Transverse colon (tissue), 4 donors: ENCODE measurements around the gene ARMC3. TPM values are rescaled to one million over a fixed set of nuclear protein-coding genes. Genes with fewer than 3 reads are reported as not detected.

Experiments
- DNase-seq: peaks from one replicate; pipeline ENCODE4 v3.0.0-alpha.2; 2019
- H3K27ac ChIP-seq, 4 donors: fragments of 200-600 bp; sonication (generic); 2 replicates each; pipeline ENCODE4 v1.5.1; 2016 to 2018; ENCODE audit warnings: inconsistent platforms in 4 of 4
- H3K27me3 ChIP-seq: fragments of 200-600 bp; sonication (generic); 2 replicates; pipeline ENCODE4 v1.5.1; 2017; ENCODE audit warnings: inconsistent platforms
- H3K36me3 ChIP-seq, 4 donors: fragments of 200-600 bp; sonication (generic); 2 replicates each; pipeline ENCODE4 v1.5.1; 2017 to 2019; ENCODE audit warnings: inconsistent platforms in 4 of 4
- H3K4me1 ChIP-seq, 4 donors: fragments of 200-600 bp; sonication (generic); 2 replicates each; pipeline ENCODE4 v1.5.1; 2017 to 2020; ENCODE audit warnings: inconsistent platforms in 4 of 4
- H3K4me3 ChIP-seq, 4 donors: fragments of 200-600 bp; sonication (generic); 1 replicate in 1 of 4; 2 replicates in 3 of 4; pipeline versions ENCODE4 v1.5.1 to v1.6.1; 2017 to 2019; ENCODE audit warnings: inconsistent platforms in 4 of 4
- H3K9me3 ChIP-seq, 2 donors: fragments of 200-600 bp; sonication (generic); 2 replicates each; pipeline ENCODE4 v1.5.1; 2017 to 2019; ENCODE audit warnings: inconsistent platforms in 2 of 2
- EP300 ChIP-seq: sonication (generic); formaldehyde crosslinking; IDR thresholded peaks from one replicate; pipeline ENCODE4 v1.6.1; 2017; ENCODE audit warnings: antibody characterized with exemption, low read depth
- POLR2A ChIP-seq: fragments of 450-650 bp; IDR thresholded peaks from one replicate; pipeline ENCODE4 v1.6.1; 2016; ENCODE audit warnings: antibody characterized with exemption, mild to moderate bottlenecking, moderate library complexity
- POLR2AphosphoS5 ChIP-seq, 3 donors: sonication (generic); formaldehyde crosslinking; IDR thresholded peaks; one replicate each; pipeline ENCODE4 v1.6.1; 2016; ENCODE audit warnings: antibody characterized with exemption in 3 of 3
- WGBS, 2 donors: methylation state at CpG; one replicate each; pipeline ENCODE4 v1.1.5; 2018; ENCODE audit warnings: low coverage in 1 of 2; 5-methylcytosine and 5-hydroxymethylcytosine counted together
- in situ Hi-C, 4 donors: fragments of 200-750 bp; cut with MboI; loops; one replicate each; pipeline versions ENCODE4 v1.15.0 to v1.15.1; 2017; ENCODE audit warnings: low sequenced_read_pairs in 3 of 4, low pct_ligation_motif_present in 1 of 4, low pct_unique_long_range_greater_than_20kb in 1 of 4
- intact Hi-C: fragments of 100-400 bp; cut with DNase I; formaldehyde crosslinking; loops from one replicate; pipeline ENCODE4 v1.15.1; 2023; ENCODE audit warnings: low total_unique reads
- total RNA-seq, 4 donors: library from RNA; depleted of rRNA; stranded (reverse); fragments of >200 nt; gene quantifications; one replicate each; pipeline ENCODE4 v1.1.0, GENCODE V29; 2016
- TF ChIP-seq, protein P1 (sequence below), 5 experiments: fragments of 200-600 bp in 3 of 5; fragments of 450-650 bp in 2 of 5; sonication (generic) in 3 of 5; IDR thresholded peaks; 1 replicate in 2 of 5; 2 replicates in 3 of 5; pipeline ENCODE4 v1.5.1; 2016 to 2017; ENCODE audit warnings: antibody characterized with exemption in 5 of 5, inconsistent platforms in 3 of 5, mild to moderate bottlenecking in 2 of 5, moderate library complexity in 1 of 5

ARMC3 gene
- total RNA-seq, 4 donors from 2014 or later: not detected

DNA sequence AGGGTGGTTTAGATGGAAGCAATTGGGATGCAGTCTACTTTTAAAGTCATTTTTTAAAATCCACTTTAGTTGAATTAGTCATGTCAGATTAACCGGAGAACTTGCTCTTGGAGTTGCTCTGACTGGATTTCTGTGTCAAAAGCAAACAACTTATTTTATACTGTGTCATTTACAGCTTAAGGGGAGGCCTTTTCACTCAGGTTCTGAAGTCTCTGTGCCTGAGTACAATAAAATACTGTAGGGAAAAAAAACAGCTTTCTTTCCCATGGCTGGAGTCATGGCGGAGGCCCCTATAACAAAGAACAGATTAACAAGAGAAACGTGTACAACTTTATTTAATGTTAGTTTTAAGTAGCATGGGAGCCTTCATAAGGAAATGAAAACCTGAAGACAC, 128.3 kb downstream of the ARMC3 start:
- no peak overlapping the region for H3K27ac ChIP-seq
- no peaks in the 10 kb centered on the region for H3K4me1 ChIP-seq
- no peaks in the 10 kb centered on the region for H3K9me3 ChIP-seq
- no peak overlapping the region for H3K4me3 ChIP-seq
- intact Hi-C loops (no loop called here), in situ Hi-C loops (no loop called here)
- TF ChIP-seq EP300: no peak
- no peak for TF ChIP-seq POLR2A
- TF ChIP-seq, protein P1, sequence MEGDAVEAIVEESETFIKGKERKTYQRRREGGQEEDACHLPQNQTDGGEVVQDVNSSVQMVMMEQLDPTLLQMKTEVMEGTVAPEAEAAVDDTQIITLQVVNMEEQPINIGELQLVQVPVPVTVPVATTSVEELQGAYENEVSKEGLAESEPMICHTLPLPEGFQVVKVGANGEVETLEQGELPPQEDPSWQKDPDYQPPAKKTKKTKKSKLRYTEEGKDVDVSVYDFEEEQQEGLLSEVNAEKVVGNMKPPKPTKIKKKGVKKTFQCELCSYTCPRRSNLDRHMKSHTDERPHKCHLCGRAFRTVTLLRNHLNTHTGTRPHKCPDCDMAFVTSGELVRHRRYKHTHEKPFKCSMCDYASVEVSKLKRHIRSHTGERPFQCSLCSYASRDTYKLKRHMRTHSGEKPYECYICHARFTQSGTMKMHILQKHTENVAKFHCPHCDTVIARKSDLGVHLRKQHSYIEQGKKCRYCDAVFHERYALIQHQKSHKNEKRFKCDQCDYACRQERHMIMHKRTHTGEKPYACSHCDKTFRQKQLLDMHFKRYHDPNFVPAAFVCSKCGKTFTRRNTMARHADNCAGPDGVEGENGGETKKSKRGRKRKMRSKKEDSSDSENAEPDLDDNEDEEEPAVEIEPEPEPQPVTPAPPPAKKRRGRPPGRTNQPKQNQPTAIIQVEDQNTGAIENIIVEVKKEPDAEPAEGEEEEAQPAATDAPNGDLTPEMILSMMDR (IDR thresholded peaks at IDR 0.05): no peak
- TF ChIP-seq POLR2AphosphoS5 (IDR thresholded peaks at IDR 0.05): no peak
- no peaks in the 10 kb centered on the region for H3K27me3 ChIP-seq
- H3K36me3 ChIP-seq: no peaks in the 10 kb centered on the region
- WGBS, 2 donors: 44 to 58% methylated on average over 3 of the region's 3 CpGs
- DNase-seq: no peak

DNA sequence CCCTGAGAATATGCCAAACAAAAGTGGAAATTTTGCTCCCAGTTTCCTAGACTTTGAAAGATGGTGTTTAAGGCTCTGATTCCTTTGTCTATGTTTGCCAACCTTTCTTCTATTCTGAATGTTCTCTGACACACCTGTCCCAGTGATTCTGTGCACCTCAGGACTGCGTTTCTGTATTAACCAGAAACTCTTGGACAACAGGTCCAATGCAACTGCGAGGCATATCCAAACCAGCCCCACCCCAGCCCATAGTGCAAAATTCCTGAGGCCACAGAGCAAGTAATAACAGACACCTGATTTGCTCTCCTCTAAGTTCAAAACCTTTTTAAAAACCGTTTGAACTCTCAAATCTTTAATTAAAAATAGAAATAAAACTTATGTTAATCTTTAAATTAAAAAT, 130.5 kb downstream of the ARMC3 start:
- Histone ChIP-seq H3K4me1 (peaks cover 0 to 7% (median 6%) of the 10 kb centered on the region in 4 donors), H3K27me3 (no peaks in the 10 kb centered on the region), H3K27ac (no peak overlapping the region), H3K4me3 (no peak overlapping the region), H3K36me3 (no peaks in the 10 kb centered on the region), H3K9me3 (no peaks in the 10 kb centered on the region)
- DNase-seq: no peak
- 34 to 39% methylated on average over 3 of the region's 3 CpGs for WGBS, 2 donors
- no peak for TF ChIP-seq POLR2A
- TF ChIP-seq EP300: no peak
- TF ChIP-seq POLR2AphosphoS5 (IDR thresholded peaks at IDR 0.05): no peak
- TF ChIP-seq, protein P1 (IDR thresholded peaks at IDR 0.05): no peak
- intact Hi-C loops (no loop called here), in situ Hi-C loops (no loop called here)

DNA sequence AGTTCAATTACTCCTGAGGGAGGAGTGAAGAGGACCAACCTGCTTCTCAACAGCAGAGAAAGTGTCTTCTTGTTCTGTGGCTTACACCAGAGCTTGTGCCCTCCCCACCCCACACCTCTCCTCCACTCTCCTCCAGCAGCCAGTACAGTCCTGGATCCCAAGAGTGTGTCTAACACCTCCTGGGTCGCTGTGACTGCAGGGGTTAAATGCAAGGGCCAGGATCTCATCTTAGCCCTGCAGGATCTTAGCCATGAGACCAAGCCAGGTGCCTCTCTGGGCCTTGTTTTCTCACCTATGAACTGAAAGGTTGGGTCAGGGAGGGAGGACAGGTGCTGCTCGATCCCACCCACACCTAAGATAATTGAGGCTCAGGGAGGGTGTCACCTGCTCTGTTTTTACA, 133.1 kb downstream of the ARMC3 start:
- H3K27ac ChIP-seq: no peak overlapping the region
- no peaks in the 10 kb centered on the region for H3K27me3 ChIP-seq
- peaks cover 4 to 19% (median 16%) of the 10 kb centered on the region in 4 donors for H3K4me1 ChIP-seq
- in situ Hi-C loops (no loop called here), intact Hi-C loops (loop anchor here (10.0 kb wide), 1 partner anchor 1056 kb away; the partner anchor contains the start of gene DNAJC1)
- H3K4me3 ChIP-seq: no peak overlapping the region
- 0 to 64% methylated on average over 1 to 2 of the region's 2 CpGs for WGBS, 2 donors
- no peak for TF ChIP-seq EP300
- no peak for TF ChIP-seq POLR2AphosphoS5 (IDR thresholded peaks at IDR 0.05)
- TF ChIP-seq, protein P1 (IDR thresholded peaks at IDR 0.05): no peak
- no peak for TF ChIP-seq POLR2A
- DNase-seq: no peak
- no peaks in the 10 kb centered on the region for H3K36me3 ChIP-seq
- H3K9me3 ChIP-seq: no peaks in the 10 kb centered on the region

DNA sequence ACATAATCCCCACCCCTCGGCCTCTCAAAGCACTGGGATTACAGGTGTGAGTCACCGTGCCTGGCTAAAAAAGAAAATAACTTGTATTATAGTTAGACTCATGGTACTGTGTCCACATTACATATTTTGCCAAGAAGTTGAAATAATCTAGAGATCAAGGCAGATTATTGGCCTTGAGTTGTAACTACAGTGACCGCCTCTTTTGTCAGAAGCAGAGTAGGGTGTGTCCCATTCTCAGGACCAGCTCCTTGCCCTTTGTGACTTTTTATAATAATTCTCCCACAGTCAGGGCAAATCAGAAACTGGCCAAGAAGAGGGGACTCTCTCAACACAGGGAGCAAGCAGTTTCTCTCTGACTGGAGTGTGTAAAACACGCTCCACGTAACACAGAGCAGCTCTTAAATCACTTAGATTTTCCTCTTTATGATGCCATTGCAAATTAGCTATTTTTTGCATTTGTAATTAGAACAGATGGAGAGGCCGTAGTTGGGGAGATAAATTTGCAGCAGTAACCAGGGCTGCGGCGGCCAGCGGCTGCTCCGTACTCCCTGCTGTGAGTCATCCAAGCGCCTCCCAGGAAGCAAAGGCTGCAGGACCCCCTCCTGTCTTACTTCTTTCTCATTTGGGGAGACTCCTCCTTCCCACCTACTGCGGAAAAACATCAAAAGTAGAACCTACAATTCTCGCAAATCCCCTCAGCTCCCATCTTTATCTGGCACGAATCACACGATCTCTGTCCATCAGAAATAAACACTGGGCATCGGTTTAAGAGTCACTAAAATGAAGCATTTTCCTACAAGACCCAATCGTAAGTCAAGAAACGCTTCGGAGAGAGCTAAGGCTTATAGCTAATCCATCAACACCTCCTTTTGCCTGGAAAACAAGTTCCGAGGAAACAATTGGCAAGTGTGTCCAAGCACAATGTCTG, 135.5 kb downstream of the ARMC3 start:
- no peaks in the 10 kb centered on the region for H3K9me3 ChIP-seq
- peak overlapping the region in 3 of 4 donors; percentile 50 to 70 (median 67) for H3K27ac ChIP-seq
- H3K4me1 ChIP-seq: peaks cover 4 to 22% (median 19%) of the 10 kb centered on the region in 4 donors
- H3K36me3 ChIP-seq: no peaks in the 10 kb centered on the region
- in situ Hi-C loops: no loop called here
- no peak overlapping the region for H3K4me3 ChIP-seq
- intact Hi-C loops: loop anchor here (10.0 kb wide), 1 partner anchor 1059 kb away; the partner anchor contains the start of gene DNAJC1
- 53 to 70% methylated on average over 13 to 20 of the region's 20 CpGs for WGBS, 2 donors
- no peaks in the 10 kb centered on the region for H3K27me3 ChIP-seq
- TF ChIP-seq EP300: no peak
- TF ChIP-seq POLR2A: no peak
- TF ChIP-seq POLR2AphosphoS5 (IDR thresholded peaks at IDR 0.05): no peak
- TF ChIP-seq, protein P1 (IDR thresholded peaks at IDR 0.05): no peak
- DNase-seq: no peak
